ENCODE data around the gene LAD1. TPM values are rescaled to one million over a fixed set of nuclear protein-coding genes. Genes with fewer than 3 reads are reported as not detected.

The LAD1 gene
- total RNA-seq, 4 donors from 2014 or later: 0.26 to 4.8 (median 0.29) TPM; not detected in 1

DNA sequence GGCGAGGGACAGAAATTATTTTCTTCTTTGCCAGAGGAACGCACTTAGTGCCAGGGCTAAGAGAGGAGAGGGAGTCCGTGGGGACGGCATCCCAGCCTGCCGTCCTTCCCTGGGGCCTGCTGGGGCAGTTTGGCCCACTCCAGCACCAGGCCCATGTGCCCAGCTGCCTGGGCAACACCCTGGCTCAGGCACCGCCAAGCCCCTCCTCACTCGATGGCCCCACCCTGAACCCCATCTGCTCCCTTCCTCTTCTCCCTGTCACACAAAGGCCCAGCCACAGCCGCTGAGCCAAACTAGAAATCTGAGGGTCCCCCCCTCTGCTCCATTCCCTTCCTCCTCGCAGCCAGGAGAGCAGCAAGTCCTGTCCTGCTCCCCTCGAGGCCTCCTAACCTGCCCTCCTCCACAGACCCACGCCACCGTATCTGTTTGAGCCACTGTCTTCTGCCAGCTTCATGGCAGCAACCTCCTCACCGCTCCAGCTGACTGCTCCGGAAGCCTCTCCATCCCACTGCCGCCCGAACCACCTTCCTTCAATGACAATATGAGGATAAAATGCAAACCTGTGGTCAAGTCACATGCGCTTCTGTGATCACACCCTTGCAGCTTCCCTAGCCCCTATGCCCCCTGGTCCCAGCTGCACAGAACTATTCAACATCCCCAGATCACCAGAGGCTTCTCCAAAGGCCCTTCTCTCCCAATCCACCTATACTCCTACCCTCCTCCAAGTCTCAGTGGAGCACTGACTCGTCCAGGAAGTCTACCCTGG lies 30.8 kb upstream of the LAD1 start:
- DNase-seq: no peak
- Histone ChIP-seq H3K36me3 (no peaks in the 10 kb centered on the region), H3K4me3 (no peak overlapping the region), H3K9me3 (no peaks in the 10 kb centered on the region), H3K4me1 (no peaks in the 10 kb centered on the region), H3K27me3 (no peaks in the 10 kb centered on the region), H3K27ac (no peak overlapping the region)
- intact Hi-C loops (cut with DNase I; ENCODE audit: low total_unique reads): no loop called here
- TF ChIP-seq CTCF (IDR thresholded peaks at IDR 0.05): no peak
- no peak for TF ChIP-seq POLR2A (IDR thresholded peaks at IDR 0.05)

DNA sequence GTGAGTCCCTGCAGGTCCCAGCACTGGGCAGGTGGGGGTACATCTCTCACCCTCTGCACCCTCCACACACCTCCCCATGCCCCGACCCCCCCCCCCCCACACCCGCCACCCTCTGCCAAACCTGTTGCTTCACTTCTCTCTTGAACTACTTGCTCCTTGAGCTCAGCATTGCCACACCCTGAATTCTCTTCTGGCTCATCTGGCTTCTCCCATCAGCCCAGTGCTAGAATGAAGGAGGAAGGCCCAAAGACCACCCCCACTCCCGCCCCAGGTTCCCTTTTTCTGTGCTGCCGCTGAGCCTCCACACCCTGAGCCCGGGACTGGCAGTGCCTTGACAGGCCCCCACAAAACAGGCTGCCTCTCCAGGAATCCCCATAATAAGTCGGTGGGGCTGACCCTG lies 28.8 kb upstream of the LAD1 start:
- Histone ChIP-seq H3K4me3 (no peak overlapping the region), H3K36me3 (no peaks in the 10 kb centered on the region), H3K27me3 (no peaks in the 10 kb centered on the region), H3K9me3 (no peaks in the 10 kb centered on the region), H3K27ac (no peak overlapping the region), H3K4me1 (no peaks in the 10 kb centered on the region)
- no peak for DNase-seq
- no peak for TF ChIP-seq CTCF (IDR thresholded peaks at IDR 0.05)
- no peak for TF ChIP-seq POLR2A (IDR thresholded peaks at IDR 0.05)
- intact Hi-C loops (cut with DNase I; ENCODE audit: low total_unique reads): no loop called here

DNA sequence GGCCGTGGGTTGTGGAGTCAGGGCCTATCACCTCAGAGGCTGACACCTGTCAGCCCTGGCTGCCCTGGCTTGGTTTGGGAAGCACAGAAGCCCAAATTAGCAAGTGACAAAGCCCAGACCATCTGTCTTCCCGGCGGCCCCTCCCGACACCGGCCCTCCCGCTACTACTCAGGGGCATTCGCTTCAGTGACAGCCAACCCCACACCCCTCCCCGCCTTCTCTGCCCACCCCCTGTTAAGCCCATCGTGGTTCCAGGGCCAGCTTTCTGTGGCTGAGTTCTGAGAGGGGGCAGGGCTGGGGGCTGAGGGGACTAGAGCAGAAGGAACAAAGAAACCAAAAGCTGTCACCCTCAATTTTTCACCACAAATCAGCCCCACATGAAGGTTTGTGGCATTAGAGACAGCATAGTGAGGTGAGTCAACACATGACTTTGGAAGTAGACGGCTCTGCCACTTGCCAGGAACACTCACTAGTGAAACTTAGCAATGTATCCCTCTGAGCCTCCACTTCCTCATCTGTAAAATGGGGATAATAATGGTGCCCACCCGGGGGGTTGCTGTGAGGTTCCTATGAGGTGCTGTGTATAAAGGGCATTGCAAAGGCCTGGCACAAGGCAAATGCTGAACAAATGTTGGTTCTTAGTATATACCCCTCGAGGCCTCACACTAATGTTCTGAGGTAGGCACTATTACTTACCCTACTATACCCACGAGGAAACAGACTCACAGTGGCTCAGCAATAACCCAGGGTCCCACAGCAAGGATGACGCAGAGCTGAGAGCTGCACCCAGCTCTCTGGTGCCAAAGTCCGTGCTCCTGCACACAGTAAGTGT lies 27.6 kb upstream of the LAD1 start:
- no peak for TF ChIP-seq CTCF (IDR thresholded peaks at IDR 0.05)
- TF ChIP-seq POLR2A (IDR thresholded peaks at IDR 0.05): no peak
- Histone ChIP-seq H3K27me3 (no peaks in the 10 kb centered on the region), H3K4me3 (no peak overlapping the region), H3K27ac (no peak overlapping the region), H3K9me3 (no peaks in the 10 kb centered on the region), H3K36me3 (no peaks in the 10 kb centered on the region), H3K4me1 (no peaks in the 10 kb centered on the region)
- no peak for DNase-seq
- intact Hi-C loops (cut with DNase I; ENCODE audit: low total_unique reads): no loop called here

DNA sequence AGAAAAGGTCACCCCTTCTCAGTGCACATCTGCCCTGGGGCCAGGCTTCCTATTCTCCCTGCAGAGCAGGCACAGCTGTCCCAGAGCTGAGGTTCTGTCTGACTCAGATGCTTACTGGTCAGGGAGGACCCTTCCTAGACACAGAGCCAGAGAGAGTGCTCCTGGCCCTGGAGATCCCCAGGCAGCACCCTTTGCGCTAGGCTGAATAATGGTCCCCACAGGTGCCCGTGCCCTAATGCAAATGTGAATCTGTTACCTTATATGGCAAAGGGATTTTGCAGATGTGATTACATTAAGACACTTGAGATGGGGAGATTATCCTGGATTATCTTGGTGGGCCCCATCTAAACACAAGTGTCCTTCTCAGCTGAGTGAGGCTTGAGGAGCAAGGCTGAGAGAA lies 25.0 kb upstream of the LAD1 start:
- H3K36me3 ChIP-seq: no peaks in the 10 kb centered on the region
- no peak for TF ChIP-seq CTCF (IDR thresholded peaks at IDR 0.05)
- TF ChIP-seq POLR2A (IDR thresholded peaks at IDR 0.05): no peak
- H3K4me1 ChIP-seq: no peaks in the 10 kb centered on the region
- no peak for DNase-seq
- H3K27me3 ChIP-seq: no peaks in the 10 kb centered on the region
- no peak overlapping the region for H3K27ac ChIP-seq
- no peaks in the 10 kb centered on the region for H3K9me3 ChIP-seq
- intact Hi-C loops (cut with DNase I; ENCODE audit: low total_unique reads): no loop called here
- H3K4me3 ChIP-seq: no peak overlapping the region

DNA sequence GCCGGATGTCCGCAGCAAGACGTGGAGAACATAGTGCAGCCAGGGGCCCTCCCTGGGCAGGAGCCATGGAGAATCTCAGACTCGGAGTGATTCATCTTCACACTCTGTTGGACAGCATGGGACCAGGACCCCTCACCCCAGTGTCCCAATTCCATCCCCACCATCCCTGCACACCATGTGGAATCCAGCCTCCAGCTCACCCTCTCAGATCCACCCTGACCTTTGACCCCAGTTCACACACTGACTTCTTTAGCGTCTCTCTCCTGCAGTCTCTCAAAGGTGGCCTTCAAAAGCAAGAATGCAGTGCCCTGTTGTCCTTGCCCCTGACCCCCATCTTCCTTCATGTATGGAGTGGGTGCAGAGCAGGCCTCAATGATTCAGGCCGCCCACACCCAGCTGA lies 24.5 kb upstream of the LAD1 start:
- H3K4me1 ChIP-seq: no peaks in the 10 kb centered on the region
- intact Hi-C loops (cut with DNase I; ENCODE audit: low total_unique reads): no loop called here
- no peak for TF ChIP-seq CTCF (IDR thresholded peaks at IDR 0.05)
- no peak for TF ChIP-seq POLR2A (IDR thresholded peaks at IDR 0.05)
- no peaks in the 10 kb centered on the region for H3K36me3 ChIP-seq
- no peaks in the 10 kb centered on the region for H3K9me3 ChIP-seq
- H3K4me3 ChIP-seq: no peak overlapping the region
- H3K27ac ChIP-seq: no peak overlapping the region
- H3K27me3 ChIP-seq: no peaks in the 10 kb centered on the region
- no peak for DNase-seq
